ENCODE data around the gene KISS1. TPM values are rescaled to one million over a fixed set of nuclear protein-coding genes. Genes with fewer than 3 reads are reported as not detected.

The KISS1 gene
- total RNA-seq, 1 experiment from 2014 or later = 1.3 TPM

DNA sequence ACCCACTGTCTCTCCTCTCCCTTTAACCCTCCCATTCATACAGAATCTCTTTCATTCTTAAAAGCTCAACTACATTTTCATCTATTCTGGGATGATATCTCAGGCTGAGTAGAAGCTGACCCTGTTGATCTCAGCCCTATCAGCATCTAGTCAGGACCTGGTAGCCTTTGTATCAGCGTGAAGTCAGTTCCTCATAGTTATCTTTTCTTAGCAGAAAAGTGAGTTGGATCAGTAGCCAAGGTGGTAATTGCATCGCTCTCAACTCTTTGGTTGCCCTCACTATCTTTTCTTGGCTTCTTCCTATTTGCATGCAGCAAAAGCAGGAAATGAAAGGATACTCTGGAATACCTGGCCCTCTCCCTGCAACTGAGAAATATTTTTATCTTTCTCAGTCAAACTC, 31.1 kb upstream of the KISS1 start:
- no peaks in the 10 kb centered on the region; a peak in 1 of 4 replicates for H3K36me3 ChIP-seq (ENCODE audit: control insufficient read depth in 1 of 2, insufficient read depth in 2 of 2, low read length in 2 of 2)
- BruUV-seq (replicated peaks) = no TSS peak
- no peak for ATAC-seq
- H3K79me2 ChIP-seq (ENCODE audit: insufficient read depth, low read length) = no peaks in the 10 kb centered on the region
- no peaks in the 10 kb centered on the region for H4K20me1 ChIP-seq (ENCODE audit: insufficient read depth)
- ChIA-PET CTCF (no interaction called here), RAD21 (ENCODE audit: low non-redundant PET in 1 of 2, low total read pairs in 2 of 2, uncharacterized antibody in 2 of 2, unreplicated experiment in 2 of 2) (no interaction called here), POLR2A (no interaction called here)
- H3K27ac ChIP-seq (ENCODE audit: low read depth, low read length) = no peak overlapping the region
- no peak for TF ChIP-seq JUND (IDR thresholded peaks at IDR 0.05)
- TF ChIP-seq, protein P1, sequence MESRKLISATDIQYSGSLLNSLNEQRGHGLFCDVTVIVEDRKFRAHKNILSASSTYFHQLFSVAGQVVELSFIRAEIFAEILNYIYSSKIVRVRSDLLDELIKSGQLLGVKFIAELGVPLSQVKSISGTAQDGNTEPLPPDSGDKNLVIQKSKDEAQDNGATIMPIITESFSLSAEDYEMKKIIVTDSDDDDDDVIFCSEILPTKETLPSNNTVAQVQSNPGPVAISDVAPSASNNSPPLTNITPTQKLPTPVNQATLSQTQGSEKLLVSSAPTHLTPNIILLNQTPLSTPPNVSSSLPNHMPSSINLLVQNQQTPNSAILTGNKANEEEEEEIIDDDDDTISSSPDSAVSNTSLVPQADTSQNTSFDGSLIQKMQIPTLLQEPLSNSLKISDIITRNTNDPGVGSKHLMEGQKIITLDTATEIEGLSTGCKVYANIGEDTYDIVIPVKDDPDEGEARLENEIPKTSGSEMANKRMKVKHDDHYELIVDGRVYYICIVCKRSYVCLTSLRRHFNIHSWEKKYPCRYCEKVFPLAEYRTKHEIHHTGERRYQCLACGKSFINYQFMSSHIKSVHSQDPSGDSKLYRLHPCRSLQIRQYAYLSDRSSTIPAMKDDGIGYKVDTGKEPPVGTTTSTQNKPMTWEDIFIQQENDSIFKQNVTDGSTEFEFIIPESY (IDR thresholded peaks at IDR 0.05; ENCODE audit: extremely low read depth, insufficient replicate concordance, low read length) = no peak
- no peak for TF ChIP-seq EGR1 (IDR thresholded peaks at IDR 0.05; ENCODE audit: low read depth)
- TF ChIP-seq, protein P2, sequence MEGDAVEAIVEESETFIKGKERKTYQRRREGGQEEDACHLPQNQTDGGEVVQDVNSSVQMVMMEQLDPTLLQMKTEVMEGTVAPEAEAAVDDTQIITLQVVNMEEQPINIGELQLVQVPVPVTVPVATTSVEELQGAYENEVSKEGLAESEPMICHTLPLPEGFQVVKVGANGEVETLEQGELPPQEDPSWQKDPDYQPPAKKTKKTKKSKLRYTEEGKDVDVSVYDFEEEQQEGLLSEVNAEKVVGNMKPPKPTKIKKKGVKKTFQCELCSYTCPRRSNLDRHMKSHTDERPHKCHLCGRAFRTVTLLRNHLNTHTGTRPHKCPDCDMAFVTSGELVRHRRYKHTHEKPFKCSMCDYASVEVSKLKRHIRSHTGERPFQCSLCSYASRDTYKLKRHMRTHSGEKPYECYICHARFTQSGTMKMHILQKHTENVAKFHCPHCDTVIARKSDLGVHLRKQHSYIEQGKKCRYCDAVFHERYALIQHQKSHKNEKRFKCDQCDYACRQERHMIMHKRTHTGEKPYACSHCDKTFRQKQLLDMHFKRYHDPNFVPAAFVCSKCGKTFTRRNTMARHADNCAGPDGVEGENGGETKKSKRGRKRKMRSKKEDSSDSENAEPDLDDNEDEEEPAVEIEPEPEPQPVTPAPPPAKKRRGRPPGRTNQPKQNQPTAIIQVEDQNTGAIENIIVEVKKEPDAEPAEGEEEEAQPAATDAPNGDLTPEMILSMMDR (IDR thresholded peaks at IDR 0.05 in 2 of 3, conservative IDR thresholded peaks at IDR 0.05 in 1 of 3; ENCODE audit: borderline replicate concordance in 1 of 3, insufficient read depth in 1 of 3, low read depth in 2 of 3, low read length in 2 of 3) = no peak
- no peak for TF ChIP-seq CEBPB (IDR thresholded peaks at IDR 0.05; ENCODE audit: low read depth)
- TF ChIP-seq SRF (IDR thresholded peaks at IDR 0.05; ENCODE audit: low read depth) = no peak
- no peak for TF ChIP-seq FOSL1 (IDR thresholded peaks at IDR 0.05; ENCODE audit: low read depth)
- no peak for TF ChIP-seq CBX3 (IDR thresholded peaks at IDR 0.05; ENCODE audit: low read depth)
- no peak for TF ChIP-seq TCF7L2 (IDR thresholded peaks at IDR 0.05; ENCODE audit: borderline replicate concordance, extremely low read depth, insufficient read depth, insufficient read length)
- TF ChIP-seq RAD21 (IDR thresholded peaks at IDR 0.05; ENCODE audit: low read depth) = no peak
- TF ChIP-seq, protein P3, sequence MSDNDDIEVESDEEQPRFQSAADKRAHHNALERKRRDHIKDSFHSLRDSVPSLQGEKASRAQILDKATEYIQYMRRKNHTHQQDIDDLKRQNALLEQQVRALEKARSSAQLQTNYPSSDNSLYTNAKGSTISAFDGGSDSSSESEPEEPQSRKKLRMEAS (IDR thresholded peaks at IDR 0.05) = no peak
- TF ChIP-seq, protein P4, sequence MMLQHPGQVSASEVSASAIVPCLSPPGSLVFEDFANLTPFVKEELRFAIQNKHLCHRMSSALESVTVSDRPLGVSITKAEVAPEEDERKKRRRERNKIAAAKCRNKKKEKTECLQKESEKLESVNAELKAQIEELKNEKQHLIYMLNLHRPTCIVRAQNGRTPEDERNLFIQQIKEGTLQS (IDR thresholded peaks at IDR 0.05) = no peak
- TF ChIP-seq, protein P5, sequence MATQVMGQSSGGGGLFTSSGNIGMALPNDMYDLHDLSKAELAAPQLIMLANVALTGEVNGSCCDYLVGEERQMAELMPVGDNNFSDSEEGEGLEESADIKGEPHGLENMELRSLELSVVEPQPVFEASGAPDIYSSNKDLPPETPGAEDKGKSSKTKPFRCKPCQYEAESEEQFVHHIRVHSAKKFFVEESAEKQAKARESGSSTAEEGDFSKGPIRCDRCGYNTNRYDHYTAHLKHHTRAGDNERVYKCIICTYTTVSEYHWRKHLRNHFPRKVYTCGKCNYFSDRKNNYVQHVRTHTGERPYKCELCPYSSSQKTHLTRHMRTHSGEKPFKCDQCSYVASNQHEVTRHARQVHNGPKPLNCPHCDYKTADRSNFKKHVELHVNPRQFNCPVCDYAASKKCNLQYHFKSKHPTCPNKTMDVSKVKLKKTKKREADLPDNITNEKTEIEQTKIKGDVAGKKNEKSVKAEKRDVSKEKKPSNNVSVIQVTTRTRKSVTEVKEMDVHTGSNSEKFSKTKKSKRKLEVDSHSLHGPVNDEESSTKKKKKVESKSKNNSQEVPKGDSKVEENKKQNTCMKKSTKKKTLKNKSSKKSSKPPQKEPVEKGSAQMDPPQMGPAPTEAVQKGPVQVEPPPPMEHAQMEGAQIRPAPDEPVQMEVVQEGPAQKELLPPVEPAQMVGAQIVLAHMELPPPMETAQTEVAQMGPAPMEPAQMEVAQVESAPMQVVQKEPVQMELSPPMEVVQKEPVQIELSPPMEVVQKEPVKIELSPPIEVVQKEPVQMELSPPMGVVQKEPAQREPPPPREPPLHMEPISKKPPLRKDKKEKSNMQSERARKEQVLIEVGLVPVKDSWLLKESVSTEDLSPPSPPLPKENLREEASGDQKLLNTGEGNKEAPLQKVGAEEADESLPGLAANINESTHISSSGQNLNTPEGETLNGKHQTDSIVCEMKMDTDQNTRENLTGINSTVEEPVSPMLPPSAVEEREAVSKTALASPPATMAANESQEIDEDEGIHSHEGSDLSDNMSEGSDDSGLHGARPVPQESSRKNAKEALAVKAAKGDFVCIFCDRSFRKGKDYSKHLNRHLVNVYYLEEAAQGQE (IDR thresholded peaks at IDR 0.05; ENCODE audit: low read depth) = no peak
- no peak for TF ChIP-seq YY1 (IDR thresholded peaks at IDR 0.05; ENCODE audit: extremely low read depth, insufficient replicate concordance, low read depth, low read length)
- TF ChIP-seq ZNF274 (IDR thresholded peaks at IDR 0.05; ENCODE audit: low read depth, low read length) = no peak
- no peak overlapping the region for H3K4me2 ChIP-seq (ENCODE audit: low read length)
- no peaks in the 10 kb centered on the region for H3K9me2 ChIP-seq (ENCODE audit: insufficient read depth)
- no peak overlapping the region for H3K4me3 ChIP-seq (replicated peaks in 1 of 2; ENCODE audit: low read depth in 1 of 2, low read length in 2 of 2)
- H3K27me3 ChIP-seq (ENCODE audit: insufficient read depth, low read length) = no peaks in the 10 kb centered on the region
- H2AFZ ChIP-seq (ENCODE audit: low read depth, low read length, poor library complexity, severe bottlenecking) = no peak overlapping the region
- no peaks in the 10 kb centered on the region for H3K9me3 ChIP-seq (ENCODE audit: control insufficient read depth in 1 of 2, insufficient read depth in 1 of 2, low read depth in 1 of 2, low read length in 2 of 2)
- H3K9ac ChIP-seq (ENCODE audit: low read length) = no peak overlapping the region
- DNase-seq (ENCODE audit: low read depth, low spot score) = no peak
- intact Hi-C loops (cut with micrococcal nuclease) = no loop called here
- peaks cover 2 to 12% of the 10 kb centered on the region in 2 experiments; a peak in 1 of 4 replicates for H3K4me1 ChIP-seq (ENCODE audit: control insufficient read depth in 1 of 2, insufficient read depth in 2 of 2, low read length in 2 of 2)
